ENCODE data around the gene BRPF3.

The BRPF3 gene

DNA sequence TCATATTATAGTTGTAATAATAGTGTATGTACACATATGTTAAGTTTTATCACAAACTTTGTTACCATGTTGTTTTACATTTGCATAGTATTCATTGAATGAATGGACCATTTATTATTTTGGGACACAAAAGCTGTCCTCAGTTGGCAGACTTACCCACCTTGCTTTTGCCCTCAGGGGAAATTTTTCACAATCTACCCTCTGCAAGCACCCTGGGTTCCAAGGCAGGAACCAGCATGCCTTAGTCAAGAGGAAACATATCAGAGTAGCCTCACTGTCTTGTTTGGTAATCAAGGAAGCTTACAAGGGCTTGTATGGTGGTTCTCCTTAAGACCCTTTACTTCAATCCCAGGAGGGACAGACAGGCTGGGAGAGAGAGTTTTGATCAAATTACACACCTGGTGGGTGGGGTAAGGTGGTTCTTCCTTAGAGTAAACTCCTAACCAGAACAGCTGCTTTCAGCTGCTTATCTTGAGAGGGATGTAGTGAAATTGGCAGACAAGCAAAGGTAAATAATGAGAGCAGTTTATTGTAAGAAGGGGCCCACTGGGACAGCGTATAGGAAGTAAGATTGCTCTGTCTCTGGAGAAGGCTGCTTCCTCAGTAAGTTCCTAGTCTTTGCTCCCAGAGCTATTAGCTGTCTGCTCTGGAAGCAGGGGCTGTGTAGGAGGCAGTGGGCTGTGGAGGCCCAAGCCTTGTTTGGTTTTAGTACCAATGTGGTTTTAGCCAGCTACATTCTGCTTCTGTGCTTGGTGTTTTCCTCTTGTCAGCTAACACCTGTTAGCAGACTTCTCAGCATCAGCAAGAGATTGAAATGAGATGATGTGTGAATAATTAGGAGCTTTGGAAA, 31.1 kb downstream of the BRPF3 start:
- DNase-seq (ENCODE audit: insufficient read length, low spot score) (no peak), FAIRE-seq (no peak)
- no peak for TF ChIP-seq CTCF (IDR thresholded peaks at IDR 0.05; ENCODE audit: insufficient read depth, missing control alignments)

GRCh38 chr6:36229223-36229622, 32.7 kb downstream of the BRPF3 start:
- FAIRE-seq, result no peak
- no peak for TF ChIP-seq CTCF (IDR thresholded peaks at IDR 0.05; ENCODE audit: insufficient read depth, missing control alignments)
- DNase-seq (ENCODE audit: insufficient read length, low spot score), result no peak

DNA sequence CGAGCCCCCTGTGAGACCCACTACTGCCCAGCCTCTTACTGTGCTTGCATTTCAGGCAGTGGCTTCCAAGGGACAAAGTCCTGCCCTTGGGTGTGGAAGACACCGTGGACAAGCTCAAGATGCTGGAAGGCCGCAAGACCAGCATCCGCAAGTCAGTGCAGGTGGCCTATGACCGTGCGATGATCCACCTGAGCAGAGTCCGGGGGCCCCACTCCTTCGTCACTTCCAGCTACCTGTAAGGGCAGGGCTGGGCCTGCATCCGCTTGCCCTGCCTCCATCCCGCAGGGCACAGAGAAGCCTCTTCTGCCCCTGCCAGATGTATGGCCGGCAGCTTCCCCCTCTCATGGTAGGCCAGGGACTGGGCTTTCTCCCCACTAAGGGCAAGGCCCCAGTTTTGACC, 33.8 kb downstream of the BRPF3 start:
- DNase-seq (ENCODE audit: insufficient read length, low spot score), result no peak
- no peak for FAIRE-seq

DNA sequence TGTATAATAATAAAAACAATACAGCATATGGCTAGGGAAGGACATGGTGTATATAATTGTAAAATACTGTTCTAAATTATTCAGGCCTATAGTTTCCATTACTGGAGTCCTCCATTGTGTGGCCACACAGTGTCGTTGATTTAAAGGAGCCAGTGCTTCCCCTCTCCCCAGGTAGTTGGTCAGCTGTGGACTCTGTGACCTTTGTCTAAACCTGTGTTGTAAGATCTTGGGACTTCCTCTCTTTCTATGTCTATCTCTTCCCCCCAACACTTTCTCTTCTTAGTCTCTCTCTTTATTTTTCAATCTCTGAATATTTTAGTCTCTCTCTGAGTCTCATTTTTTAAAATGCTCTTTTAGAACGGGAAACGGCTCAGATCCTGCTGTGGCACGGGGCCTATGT, 35.6 kb downstream of the BRPF3 start:
- TF ChIP-seq CTCF (IDR thresholded peaks at IDR 0.05; ENCODE audit: insufficient read depth, missing control alignments), result no peak
- DNase-seq (ENCODE audit: insufficient read length, low spot score) (no peak), FAIRE-seq (no peak)

More for the DNA sequence above, 33.8 kb downstream of the BRPF3 start:
- TF ChIP-seq CTCF (IDR thresholded peaks at IDR 0.05; ENCODE audit: insufficient read depth, missing control alignments), result no peak

DNA sequence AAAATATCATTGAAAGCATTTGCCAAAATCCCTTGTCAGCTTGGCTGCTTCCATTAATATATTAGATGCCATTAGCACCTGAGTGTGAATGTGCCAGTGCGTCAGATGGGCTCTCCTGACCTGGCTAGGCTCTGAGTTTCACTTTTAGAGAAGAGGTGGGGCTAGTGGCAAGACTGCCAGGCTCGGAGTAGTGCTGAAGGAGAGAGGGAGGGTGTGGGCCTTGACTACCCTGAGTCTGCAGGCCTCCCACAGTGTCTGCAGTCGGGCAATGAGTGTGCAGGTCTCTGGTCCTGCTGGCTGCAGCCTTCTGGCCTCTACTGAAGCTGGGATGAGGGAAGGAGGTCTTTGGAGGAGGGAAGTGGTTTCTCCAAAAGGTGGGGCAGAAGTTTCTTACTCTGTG, 38.8 kb downstream of the BRPF3 start:
- TF ChIP-seq CTCF (IDR thresholded peaks at IDR 0.05; ENCODE audit: insufficient read depth, missing control alignments), result no peak
- DNase-seq (ENCODE audit: insufficient read length, low spot score) (no peak), FAIRE-seq (no peak)

GRCh38 chr6:36235862-36236261, 39.3 kb downstream of the BRPF3 start:
- no peak for TF ChIP-seq CTCF (IDR thresholded peaks at IDR 0.05; ENCODE audit: insufficient read depth, missing control alignments)
- no peak for DNase-seq (ENCODE audit: insufficient read length, low spot score)
- FAIRE-seq, result no peak

DNA sequence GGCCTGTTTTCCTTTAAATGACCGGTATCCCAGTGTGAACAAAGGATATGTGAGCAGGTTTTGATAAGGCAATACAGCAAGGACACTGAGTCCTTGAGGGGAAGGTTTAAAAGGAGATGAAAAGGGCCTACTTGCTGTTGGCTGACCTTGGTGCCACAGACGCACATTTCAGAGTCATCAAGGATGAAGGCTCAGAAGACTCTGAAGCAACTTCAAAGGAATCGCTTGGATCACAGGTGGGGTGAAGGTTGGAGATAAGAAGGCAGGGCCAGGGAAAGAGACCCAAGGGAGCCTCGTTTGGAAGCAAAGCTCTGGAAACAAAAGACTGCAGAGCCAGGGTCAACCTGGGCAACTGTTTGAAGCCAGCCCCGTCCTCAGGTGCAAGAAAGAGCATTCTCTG, 43.2 kb downstream of the BRPF3 start:
- no peak for TF ChIP-seq CTCF (IDR thresholded peaks at IDR 0.05; ENCODE audit: insufficient read depth, missing control alignments)
- FAIRE-seq (no peak), DNase-seq (ENCODE audit: insufficient read length, low spot score) (no peak)

Data from D721Med (cell line).